Measurements from ENCODE around the gene GRK5. TPM values are rescaled to one million over a fixed set of nuclear protein-coding genes. Genes with fewer than 3 reads are reported as not detected.

Gene GRK5
- total and polyA plus RNA-seq, 8 donors: 10.9 to 95.9 (median 34.0) TPM

GRCh38 chr10:119358152-119358512 is 150.8 kb downstream of the GRK5 start:
- Histone ChIP-seq H3K4me3 (no peak overlapping the region), H3K4me1 (peaks cover 13 to 46% (median 34%) of the 10 kb centered on the region in 4 donors), H3K36me3 (no peaks in the 10 kb centered on the region), H3K27me3 (no peaks in the 10 kb centered on the region), H3K27ac (no peak overlapping the region), H3K9me3 (peaks cover 0 to 9% (median 5%) of the 10 kb centered on the region in 4 donors)
- no peak for TF ChIP-seq POLR2A (IDR thresholded peaks at IDR 0.05)
- TF ChIP-seq EP300 (IDR thresholded peaks at IDR 0.05): no peak
- TF ChIP-seq, protein P1, sequence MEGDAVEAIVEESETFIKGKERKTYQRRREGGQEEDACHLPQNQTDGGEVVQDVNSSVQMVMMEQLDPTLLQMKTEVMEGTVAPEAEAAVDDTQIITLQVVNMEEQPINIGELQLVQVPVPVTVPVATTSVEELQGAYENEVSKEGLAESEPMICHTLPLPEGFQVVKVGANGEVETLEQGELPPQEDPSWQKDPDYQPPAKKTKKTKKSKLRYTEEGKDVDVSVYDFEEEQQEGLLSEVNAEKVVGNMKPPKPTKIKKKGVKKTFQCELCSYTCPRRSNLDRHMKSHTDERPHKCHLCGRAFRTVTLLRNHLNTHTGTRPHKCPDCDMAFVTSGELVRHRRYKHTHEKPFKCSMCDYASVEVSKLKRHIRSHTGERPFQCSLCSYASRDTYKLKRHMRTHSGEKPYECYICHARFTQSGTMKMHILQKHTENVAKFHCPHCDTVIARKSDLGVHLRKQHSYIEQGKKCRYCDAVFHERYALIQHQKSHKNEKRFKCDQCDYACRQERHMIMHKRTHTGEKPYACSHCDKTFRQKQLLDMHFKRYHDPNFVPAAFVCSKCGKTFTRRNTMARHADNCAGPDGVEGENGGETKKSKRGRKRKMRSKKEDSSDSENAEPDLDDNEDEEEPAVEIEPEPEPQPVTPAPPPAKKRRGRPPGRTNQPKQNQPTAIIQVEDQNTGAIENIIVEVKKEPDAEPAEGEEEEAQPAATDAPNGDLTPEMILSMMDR (IDR thresholded peaks at IDR 0.05): no peak
- TF ChIP-seq POLR2AphosphoS5 (IDR thresholded peaks at IDR 0.05): no peak
- intact Hi-C loops (cut with DNase I; ENCODE audit: low total_unique reads): no loop called here
- peak in 1 of 2 donors; percentile 36 for DNase-seq
- 54 to 73% (median 60%) methylated on average over 5 to 6 of the region's 6 CpGs for WGBS, 5 donors

GRCh38 chr10:119358567-119358966 is 151.2 kb downstream of the GRK5 start:
- H3K36me3 ChIP-seq: no peaks in the 10 kb centered on the region
- H3K4me3 ChIP-seq: no peak overlapping the region
- no peaks in the 10 kb centered on the region for H3K27me3 ChIP-seq
- peaks cover 0 to 9% (median 5%) of the 10 kb centered on the region in 4 donors for H3K9me3 ChIP-seq
- 92 to 100% (median 93%) methylated on average over 2 of the region's 2 CpGs for WGBS, 5 donors
- intact Hi-C loops (cut with DNase I; ENCODE audit: low total_unique reads): no loop called here
- TF ChIP-seq POLR2A (IDR thresholded peaks at IDR 0.05) (no peak), EP300 (IDR thresholded peaks at IDR 0.05) (no peak), POLR2AphosphoS5 (IDR thresholded peaks at IDR 0.05) (no peak)
- TF ChIP-seq, protein P1 (IDR thresholded peaks at IDR 0.05): no peak
- no peak for DNase-seq
- peaks cover 13 to 46% (median 32%) of the 10 kb centered on the region in 4 donors for H3K4me1 ChIP-seq
- H3K27ac ChIP-seq: peak overlapping the region in 1 of 5 donors; percentile 68

DNA sequence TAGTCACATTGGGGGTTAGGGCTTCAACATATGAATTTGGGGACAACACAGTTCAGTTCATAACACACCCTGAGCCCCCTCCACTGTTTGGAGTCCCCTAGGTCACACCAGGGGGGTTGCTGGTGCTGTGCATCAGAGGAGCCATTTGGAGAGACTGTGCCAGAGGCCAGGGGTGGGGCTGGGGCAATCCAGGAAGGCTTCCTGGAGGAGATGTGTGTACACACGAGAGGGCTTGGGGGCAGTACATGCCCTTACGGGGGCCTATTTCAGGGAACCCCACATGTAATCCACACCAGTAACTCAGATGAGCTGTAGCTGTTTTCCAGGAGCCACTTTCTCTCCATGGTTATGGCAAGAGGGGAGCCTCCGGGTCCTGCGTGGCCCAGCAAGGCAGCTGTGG is 151.7 kb downstream of the GRK5 start:
- Histone ChIP-seq H3K27me3 (no peaks in the 10 kb centered on the region), H3K4me3 (no peak overlapping the region), H3K36me3 (no peaks in the 10 kb centered on the region), H3K27ac (peak overlapping the region in 1 of 5 donors; percentile 68), H3K4me1 (peaks cover 13 to 46% (median 32%) of the 10 kb centered on the region in 4 donors), H3K9me3 (peaks cover 0 to 9% (median 5%) of the 10 kb centered on the region in 4 donors)
- TF ChIP-seq POLR2AphosphoS5 (IDR thresholded peaks at IDR 0.05): no peak
- intact Hi-C loops (cut with DNase I; ENCODE audit: low total_unique reads): no loop called here
- 83 to 98% (median 94%) methylated on average over 2 to 4 of the region's 4 CpGs for WGBS, 5 donors
- no peak for DNase-seq

DNA sequence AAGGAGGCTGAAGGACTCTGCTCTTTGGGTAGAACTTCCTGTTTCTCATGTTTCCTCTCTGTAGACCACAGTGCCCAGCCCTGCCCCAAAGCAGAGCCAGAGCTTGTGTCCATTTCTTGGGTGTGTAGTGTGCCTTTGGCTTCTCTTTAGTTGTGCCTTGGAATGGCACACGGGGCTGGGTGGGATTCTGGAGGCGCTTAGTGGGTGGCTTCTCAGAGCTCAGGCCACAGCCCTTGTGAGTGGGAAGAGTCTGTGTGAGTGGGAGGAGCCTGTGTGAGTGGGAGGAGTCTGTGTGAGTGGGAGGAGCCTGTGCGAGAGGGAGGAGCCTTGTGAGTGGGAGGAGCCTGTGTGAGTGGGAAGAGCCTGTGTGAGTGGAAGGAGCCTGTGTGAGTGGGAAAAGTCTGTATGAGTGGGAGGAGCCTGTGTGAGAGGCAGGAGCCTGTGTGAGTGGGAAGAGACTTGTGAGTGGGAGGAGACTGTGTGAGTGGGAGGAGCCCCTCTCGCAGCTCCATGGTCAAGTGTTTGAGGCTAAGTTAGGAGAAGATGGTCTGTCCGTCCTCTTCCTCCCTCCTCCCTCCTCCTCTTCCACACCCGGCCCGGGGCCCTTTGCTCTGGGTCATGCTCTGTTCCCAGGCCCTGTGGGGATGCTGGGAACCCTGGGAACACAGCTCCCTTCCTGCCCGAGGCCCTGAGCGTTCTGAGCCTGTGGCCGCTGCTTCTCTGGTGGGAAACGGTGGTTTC is 153.0 kb downstream of the GRK5 start:
- intact Hi-C loops (cut with DNase I; ENCODE audit: low total_unique reads): no loop called here
- no peak for DNase-seq
- WGBS, 5 donors: 84 to 89% (median 87%) methylated on average over 9 to 11 of the region's 11 CpGs
- Histone ChIP-seq H3K27ac (peak overlapping the region in 4 of 5 donors; percentile 17 to 68 (median 40)), H3K27me3 (no peaks in the 10 kb centered on the region), H3K9me3 (peaks cover 0 to 9% (median 5%) of the 10 kb centered on the region in 4 donors), H3K36me3 (no peaks in the 10 kb centered on the region), H3K4me3 (no peak overlapping the region), H3K4me1 (peaks cover 22 to 58% (median 45%) of the 10 kb centered on the region in 4 donors)
- TF ChIP-seq EP300 (IDR thresholded peaks at IDR 0.05): no peak
- no peak for TF ChIP-seq POLR2AphosphoS5 (IDR thresholded peaks at IDR 0.05)
- TF ChIP-seq, protein P1 (IDR thresholded peaks at IDR 0.05): no peak
- TF ChIP-seq POLR2A (IDR thresholded peaks at IDR 0.05): no peak

- DNase-seq: no peak
- peak overlapping the region in 4 of 5 donors; percentile 17 to 68 (median 40) for H3K27ac ChIP-seq
- no peak overlapping the region for H3K4me3 ChIP-seq
- H3K36me3 ChIP-seq: no peaks in the 10 kb centered on the region
- H3K9me3 ChIP-seq: peaks cover 0 to 6% (median 3%) of the 10 kb centered on the region in 4 donors
- TF ChIP-seq EP300 (IDR thresholded peaks at IDR 0.05) (no peak), POLR2A (IDR thresholded peaks at IDR 0.05) (no peak), POLR2AphosphoS5 (IDR thresholded peaks at IDR 0.05) (no peak)
- TF ChIP-seq, protein P1 (IDR thresholded peaks at IDR 0.05): no peak
- H3K27me3 ChIP-seq: no peaks in the 10 kb centered on the region
- 92 to 99% (median 95%) methylated on average over 4 to 10 of the region's 10 CpGs for WGBS, 5 donors
- peaks cover 27 to 65% (median 50%) of the 10 kb centered on the region in 4 donors for H3K4me1 ChIP-seq
- intact Hi-C loops (cut with DNase I; ENCODE audit: low total_unique reads): no loop called here
Measured at GRCh38 chr10:119361037-119361436, 153.7 kb downstream of the GRK5 start.
